Measurements from ENCODE around the gene RHPN2.

Gene RHPN2

DNA sequence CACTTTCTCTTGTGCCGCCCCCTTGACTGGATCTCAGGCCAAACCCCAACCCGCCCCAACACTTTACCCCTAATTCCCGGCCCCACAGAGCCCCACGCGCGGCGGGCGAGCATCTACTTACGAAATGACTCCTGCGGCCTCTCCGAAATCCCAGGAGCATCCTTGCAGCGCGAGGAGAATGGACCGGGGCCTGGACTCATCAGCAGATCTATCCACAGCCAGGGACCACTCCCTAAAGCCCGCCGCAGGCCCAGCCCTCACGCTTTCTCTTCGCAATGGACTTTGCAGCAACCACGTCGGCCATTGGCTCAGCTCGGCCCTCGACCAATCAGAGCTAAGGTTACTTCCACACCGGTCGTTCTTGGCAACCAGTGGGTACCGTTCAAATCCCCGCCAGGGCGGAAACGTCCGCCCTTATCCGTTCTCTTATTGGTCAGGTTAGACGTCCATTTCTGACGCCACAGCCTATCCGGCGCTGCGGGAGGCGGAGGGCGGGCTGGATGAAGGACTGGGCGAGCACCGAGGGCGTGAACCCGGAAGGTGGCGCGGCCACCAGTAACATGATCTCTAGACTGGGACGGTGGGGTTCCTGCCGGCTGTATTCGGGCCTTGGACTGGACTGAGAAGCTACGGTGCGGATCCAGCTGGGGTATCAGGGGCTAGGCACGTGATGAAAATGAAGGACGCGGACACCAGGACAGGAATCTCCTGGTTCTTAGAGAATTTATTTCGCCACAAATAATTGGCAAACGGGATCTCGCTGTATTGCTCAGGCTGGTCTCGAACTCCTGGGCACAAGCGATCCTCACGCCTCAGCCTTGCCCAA lies 92.8 kb downstream of the RHPN2 start, which contains the start of the genes CEP89 and FAAP24:
Gene CEP89, minus strand, starts transcription at position 244 of the 826 bp plus-strand sequence. Its CDS starts 84 bp downstream, at position 160.
Gene FAAP24, plus strand, starts transcription at position 528 of the 826 bp plus-strand sequence. CDS start 955 bp downstream, outside the sequence.
- TF ChIP-seq, protein P1, sequence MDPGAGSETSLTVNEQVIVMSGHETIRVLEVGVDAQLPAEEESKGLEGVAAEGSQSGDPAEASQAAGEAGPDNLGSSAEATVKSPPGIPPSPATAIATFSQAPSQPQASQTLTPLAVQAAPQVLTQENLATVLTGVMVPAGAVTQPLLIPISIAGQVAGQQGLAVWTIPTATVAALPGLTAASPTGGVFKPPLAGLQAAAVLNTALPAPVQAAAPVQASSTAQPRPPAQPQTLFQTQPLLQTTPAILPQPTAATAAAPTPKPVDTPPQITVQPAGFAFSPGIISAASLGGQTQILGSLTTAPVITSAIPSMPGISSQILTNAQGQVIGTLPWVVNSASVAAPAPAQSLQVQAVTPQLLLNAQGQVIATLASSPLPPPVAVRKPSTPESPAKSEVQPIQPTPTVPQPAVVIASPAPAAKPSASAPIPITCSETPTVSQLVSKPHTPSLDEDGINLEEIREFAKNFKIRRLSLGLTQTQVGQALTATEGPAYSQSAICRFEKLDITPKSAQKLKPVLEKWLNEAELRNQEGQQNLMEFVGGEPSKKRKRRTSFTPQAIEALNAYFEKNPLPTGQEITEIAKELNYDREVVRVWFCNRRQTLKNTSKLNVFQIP (CRISPR knock-in tag; IDR thresholded peaks at IDR 0.05; ENCODE audit: borderline replicate concordance, low read depth), result no peak
- TF ChIP-seq ARNTL (CRISPR knock-in tag; IDR thresholded peaks at IDR 0.05; ENCODE audit: borderline replicate concordance, low read depth) (no peak), GLIS3 (CRISPR knock-in tag; IDR thresholded peaks at IDR 0.05) (no peak), ZNF70 (CRISPR knock-in tag; IDR thresholded peaks at IDR 0.05) (peak; percentile 89), ZNF8 (CRISPR knock-in tag; IDR thresholded peaks at IDR 0.05) (no peak), PATZ1 (CRISPR knock-in tag; IDR thresholded peaks at IDR 0.05; ENCODE audit: borderline replicate concordance) (no peak), ZFP3 (CRISPR knock-in tag; IDR thresholded peaks at IDR 0.05) (peak; percentile 100)
- TF ChIP-seq, protein P2, sequence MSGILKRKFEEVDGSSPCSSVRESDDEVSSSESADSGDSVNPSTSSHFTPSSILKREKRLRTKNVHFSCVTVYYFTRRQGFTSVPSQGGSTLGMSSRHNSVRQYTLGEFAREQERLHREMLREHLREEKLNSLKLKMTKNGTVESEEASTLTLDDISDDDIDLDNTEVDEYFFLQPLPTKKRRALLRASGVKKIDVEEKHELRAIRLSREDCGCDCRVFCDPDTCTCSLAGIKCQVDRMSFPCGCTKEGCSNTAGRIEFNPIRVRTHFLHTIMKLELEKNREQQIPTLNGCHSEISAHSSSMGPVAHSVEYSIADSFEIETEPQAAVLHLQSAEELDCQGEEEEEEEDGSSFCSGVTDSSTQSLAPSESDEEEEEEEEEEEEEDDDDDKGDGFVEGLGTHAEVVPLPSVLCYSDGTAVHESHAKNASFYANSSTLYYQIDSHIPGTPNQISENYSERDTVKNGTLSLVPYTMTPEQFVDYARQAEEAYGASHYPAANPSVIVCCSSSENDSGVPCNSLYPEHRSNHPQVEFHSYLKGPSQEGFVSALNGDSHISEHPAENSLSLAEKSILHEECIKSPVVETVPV (CRISPR knock-in tag; IDR thresholded peaks at IDR 0.05), result no peak
- ATAC-seq, result peak; percentile 99

- peak; percentile 13 for ATAC-seq
- TF ChIP-seq ISL1 (CRISPR knock-in tag; IDR thresholded peaks at IDR 0.05) (no peak), TCF4 (CRISPR knock-in tag; IDR thresholded peaks at IDR 0.05; ENCODE audit: borderline replicate concordance) (no peak), ZNF70 (CRISPR knock-in tag; IDR thresholded peaks at IDR 0.05) (no peak), TSHZ2 (CRISPR knock-in tag; IDR thresholded peaks at IDR 0.05) (no peak), SNAI2 (CRISPR knock-in tag; IDR thresholded peaks at IDR 0.05) (no peak), TOX (CRISPR knock-in tag; IDR thresholded peaks at IDR 0.05; ENCODE audit: borderline replicate concordance) (no peak), PPARA (CRISPR knock-in tag; IDR thresholded peaks at IDR 0.05; ENCODE audit: borderline replicate concordance) (no peak), CREB5 (CRISPR knock-in tag; IDR thresholded peaks at IDR 0.05; ENCODE audit: low read depth) (no peak), ZC3H10 (CRISPR knock-in tag; IDR thresholded peaks at IDR 0.05) (no peak)
- TF ChIP-seq, protein P1 (CRISPR knock-in tag; IDR thresholded peaks at IDR 0.05; ENCODE audit: borderline replicate concordance, low read depth), result no peak
- TF ChIP-seq, protein P2 (CRISPR knock-in tag; IDR thresholded peaks at IDR 0.05), result no peak
Observed at GRCh38 chr19:32971012-32971595, 93.6 kb downstream of the RHPN2 start.

All from SK-N-SH treated with all-trans-retinoic acid at 6 μM for 48 hours (cell line).